Neural cell (in vitro differentiated cells): Measurements from ENCODE around the gene ZNF248. TPM values are rescaled to one million over a fixed set of nuclear protein-coding genes. Genes with fewer than 3 reads are reported as not detected.

Source experiments
- polyA plus RNA-seq: library from polyadenylated mRNA; depleted of rRNA; stranded (reverse); fragments of >200 nt; gene quantifications from 2 replicates; pipeline ENCODE4 v1.2.3, GENCODE V29; 2014

The ZNF248 gene
- polyA plus RNA-seq, 1 donor from 2014 or later, result 0.24 TPM

Other genes with a start within 250 kb of the ZNF248 start
- gene ZNF25, start 119.0 kb upstream of the ZNF248 start, polyA plus RNA-seq, result 72.6 and 81.6 TPM in 2 replicates
- gene ZNF33A, start 153.1 kb upstream of the ZNF248 start, polyA plus RNA-seq, result 50.8 and 55.5 TPM in 2 replicates
- gene ZNF37A, start 236.7 kb upstream of the ZNF248 start, polyA plus RNA-seq, result 8.9 and 19.4 TPM in 2 replicates